ENCODE measurements around the gene CCDC177. TPM values are rescaled to one million over a fixed set of nuclear protein-coding genes. Genes with fewer than 3 reads are reported as not detected.

Gene CCDC177
- total and polyA plus RNA-seq, 2 experiments from 2014 or later = not detected

DNA sequence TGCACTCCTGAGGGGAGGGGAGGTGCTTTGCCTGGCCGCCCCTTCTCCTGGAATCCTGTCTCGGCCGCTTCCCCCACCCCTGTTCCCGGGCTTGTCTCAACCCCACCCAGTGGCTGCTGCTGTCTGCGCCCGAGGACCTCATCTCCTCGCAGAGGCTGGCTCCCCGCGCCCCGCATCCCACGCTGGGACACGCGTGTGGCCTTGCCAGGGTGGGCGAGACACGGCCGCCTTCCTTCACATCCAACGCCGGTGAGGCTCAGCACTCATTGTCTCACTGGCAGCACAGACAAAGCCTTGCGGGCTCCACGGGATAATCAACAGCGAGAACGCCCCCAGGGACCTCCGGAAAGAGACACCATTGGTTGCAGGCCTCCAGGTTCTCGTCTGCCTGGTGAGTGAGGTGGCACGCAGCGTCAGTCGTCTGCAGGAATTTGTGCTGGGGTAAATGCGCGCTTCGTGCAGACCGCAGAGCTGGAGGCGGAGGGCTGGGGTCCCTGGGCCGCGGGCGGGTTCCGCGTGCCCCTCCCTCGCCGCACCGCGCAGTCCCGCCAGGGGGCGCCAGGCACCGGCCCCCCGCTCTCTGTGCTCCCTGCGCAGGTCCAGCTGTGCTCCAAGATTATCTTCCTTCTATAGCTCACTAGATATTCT is 26.8 kb downstream of the CCDC177 start:
- Histone ChIP-seq H3K79me2 (ENCODE audit: insufficient read depth) (no peaks in the 10 kb centered on the region), H3K4me1 (ENCODE audit: insufficient read depth) (no peaks in the 10 kb centered on the region), H3K9me3 (ENCODE audit: low read depth) (no peaks in the 10 kb centered on the region), H3K9me2 (ENCODE audit: insufficient read depth) (no peaks in the 10 kb centered on the region), H3K27ac (no peak overlapping the region), H3F3A (ENCODE audit: insufficient read depth) (no peaks in the 10 kb centered on the region), H3K9ac (no peak overlapping the region), H2AFZ (no peak overlapping the region), H3K4me2 (ENCODE audit: unreplicated experiment) (peak overlapping the region; percentile 31), H3K27me3 (replicated peaks; ENCODE audit: insufficient read depth) (peaks cover 18% of the 10 kb centered on the region), H4K20me1 (ENCODE audit: insufficient read depth) (no peaks in the 10 kb centered on the region), H3K4me3 (no peak overlapping the region), H3K36me3 (ENCODE audit: low read depth) (no peaks in the 10 kb centered on the region)
- TF ChIP-seq EZH2phosphoT487 (IDR thresholded peaks at IDR 0.05; ENCODE audit: insufficient read depth, low read depth) (no peak), EZH2 (IDR thresholded peaks at IDR 0.05; ENCODE audit: insufficient read depth, poor library complexity, severe bottlenecking) (no peak)
- in situ Hi-C loops (cut with MboI) = no loop called here
- WGBS, 2 experiments (ENCODE audit: low coverage in 1 of 2, low lambda C conversion rate in 2 of 2, missing lambda C conversion rate in 2 of 2) = 10 to 13% methylated on average over 42 to 43 of the region's 46 CpGs
- peak; percentile 33 for DNase-seq

DNA sequence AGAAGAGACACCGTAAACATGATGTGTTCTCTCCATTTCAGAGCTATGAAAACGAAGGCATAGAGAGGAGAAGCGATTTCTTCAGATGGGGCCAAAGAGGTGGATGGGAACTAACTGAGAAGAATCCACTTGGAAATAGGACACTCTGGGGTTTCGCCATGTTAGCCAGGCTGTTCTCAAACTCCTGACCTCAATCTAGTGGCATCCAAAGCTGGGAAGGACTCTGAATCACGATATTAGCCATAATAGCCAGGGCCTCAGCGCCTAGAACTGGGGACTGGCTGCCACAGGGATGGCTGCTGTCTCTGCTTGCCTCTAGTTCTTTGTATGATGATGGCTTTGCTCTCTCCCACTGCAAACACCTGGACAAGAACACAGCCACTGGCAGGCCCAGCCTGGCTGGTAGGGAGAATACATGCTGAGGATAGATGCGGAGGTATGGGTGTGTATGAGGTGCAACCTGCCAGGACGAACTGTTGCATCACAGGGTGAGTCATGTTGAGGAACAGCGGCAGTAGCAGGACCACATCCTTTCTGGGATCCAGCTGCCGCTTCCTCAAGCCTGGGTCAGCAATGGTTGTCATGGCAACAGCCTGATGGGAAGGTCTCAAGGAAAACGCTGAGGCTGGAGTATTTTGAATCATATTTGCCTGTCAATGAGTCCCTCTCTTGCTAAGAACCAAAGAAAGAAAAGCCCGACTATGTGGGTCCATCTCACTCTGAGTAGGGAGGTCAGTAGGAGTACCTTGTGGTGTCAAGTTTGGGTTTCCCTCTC is 31.1 kb downstream of the CCDC177 start:
- Histone ChIP-seq H3F3A (ENCODE audit: insufficient read depth) (no peaks in the 10 kb centered on the region), H4K20me1 (ENCODE audit: insufficient read depth) (no peaks in the 10 kb centered on the region), H3K4me2 (ENCODE audit: unreplicated experiment) (no peak overlapping the region), H2AFZ (no peak overlapping the region), H3K9me3 (ENCODE audit: low read depth) (no peaks in the 10 kb centered on the region), H3K79me2 (ENCODE audit: insufficient read depth) (no peaks in the 10 kb centered on the region), H3K9ac (no peak overlapping the region), H3K27ac (no peak overlapping the region), H3K27me3 (replicated peaks; ENCODE audit: insufficient read depth) (peaks cover 3% of the 10 kb centered on the region; the same call in 1 of the 2 replicates), H3K4me1 (ENCODE audit: insufficient read depth) (no peaks in the 10 kb centered on the region), H3K4me3 (no peak overlapping the region), H3K9me2 (ENCODE audit: insufficient read depth) (no peaks in the 10 kb centered on the region), H3K36me3 (ENCODE audit: low read depth) (no peaks in the 10 kb centered on the region)
- TF ChIP-seq EZH2phosphoT487 (IDR thresholded peaks at IDR 0.05; ENCODE audit: insufficient read depth, low read depth) (no peak), EZH2 (IDR thresholded peaks at IDR 0.05; ENCODE audit: insufficient read depth, poor library complexity, severe bottlenecking) (no peak)
- peak; percentile 86 for DNase-seq
- in situ Hi-C loops (cut with MboI) = no loop called here
- 40 to 44% methylated on average over 12 of the region's 12 CpGs for WGBS, 2 experiments (ENCODE audit: low coverage in 1 of 2, low lambda C conversion rate in 2 of 2, missing lambda C conversion rate in 2 of 2)

DNA sequence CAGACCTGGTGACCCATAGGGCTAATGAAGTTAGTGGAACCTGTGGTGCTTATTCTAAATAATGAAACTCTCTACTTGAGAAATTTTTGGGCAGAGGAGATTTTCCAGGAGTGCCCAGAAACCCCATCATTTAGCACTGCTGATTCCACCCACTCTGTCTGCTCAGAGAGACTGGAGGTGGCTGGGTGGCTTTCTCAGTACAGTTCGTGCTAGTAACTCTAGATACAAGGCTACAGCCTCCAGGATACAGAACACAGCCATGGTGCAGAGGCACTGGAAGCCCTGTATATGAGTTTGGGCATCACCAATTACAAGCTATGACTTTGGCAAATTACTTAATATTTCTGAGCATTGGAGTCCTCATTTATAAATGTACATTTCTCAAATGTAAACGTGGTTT is 32.4 kb downstream of the CCDC177 start:
- in situ Hi-C loops (cut with MboI) = no loop called here
- no peak for DNase-seq

DNA sequence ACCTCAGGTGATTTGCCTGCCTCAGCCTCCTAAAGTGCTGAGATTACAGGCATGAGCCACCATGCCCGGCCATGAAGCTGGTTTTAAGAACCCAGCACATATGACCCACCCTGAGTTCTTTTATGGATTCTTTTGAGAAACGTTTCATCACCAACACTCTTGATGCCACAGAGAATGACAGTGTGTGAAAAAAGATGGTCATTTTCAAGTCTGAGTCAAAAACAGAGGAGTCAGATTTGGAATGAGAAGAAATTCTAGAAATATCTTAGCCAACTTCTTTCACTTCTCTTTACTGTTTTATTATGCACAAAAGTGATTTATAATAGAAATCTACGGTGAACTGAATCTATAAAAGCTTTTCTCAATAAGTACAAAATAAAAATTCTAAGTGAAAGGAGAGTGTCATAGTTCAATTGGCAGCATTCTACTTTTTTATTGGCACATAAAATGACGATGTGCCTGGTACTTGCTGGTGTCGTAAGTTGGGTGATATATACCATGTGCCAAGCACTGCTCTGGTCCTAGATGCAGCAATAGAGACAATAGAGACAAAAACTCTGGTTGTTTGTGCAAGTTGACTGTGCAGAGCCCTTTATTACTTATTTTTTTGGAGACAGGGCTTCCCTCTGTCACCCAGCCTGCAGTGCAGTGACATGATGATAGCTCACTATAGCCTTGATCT is 33.9 kb downstream of the CCDC177 start:
- TF ChIP-seq EZH2phosphoT487 (IDR thresholded peaks at IDR 0.05; ENCODE audit: insufficient read depth, low read depth) (no peak), EZH2 (IDR thresholded peaks at IDR 0.05; ENCODE audit: insufficient read depth, poor library complexity, severe bottlenecking) (no peak)
- H3K36me3 ChIP-seq (ENCODE audit: low read depth) = no peaks in the 10 kb centered on the region
- H3K9me2 ChIP-seq (ENCODE audit: insufficient read depth) = no peaks in the 10 kb centered on the region
- H3K27me3 ChIP-seq (replicated peaks; ENCODE audit: insufficient read depth) = peaks cover 5% of the 10 kb centered on the region; the same call in 1 of the 2 replicates
- no peak for DNase-seq
- H2AFZ ChIP-seq = no peak overlapping the region
- no peaks in the 10 kb centered on the region for H4K20me1 ChIP-seq (ENCODE audit: insufficient read depth)
- no peak overlapping the region for H3K27ac ChIP-seq
- no peaks in the 10 kb centered on the region for H3F3A ChIP-seq (ENCODE audit: insufficient read depth)
- no peaks in the 10 kb centered on the region for H3K9me3 ChIP-seq (ENCODE audit: low read depth)
- H3K4me3 ChIP-seq = no peak overlapping the region
- in situ Hi-C loops (cut with MboI) = no loop called here
- H3K9ac ChIP-seq = no peak overlapping the region
- H3K4me2 ChIP-seq (ENCODE audit: unreplicated experiment) = no peak overlapping the region
- no peaks in the 10 kb centered on the region for H3K79me2 ChIP-seq (ENCODE audit: insufficient read depth)
- WGBS, 2 experiments (ENCODE audit: low coverage in 1 of 2, low lambda C conversion rate in 2 of 2, missing lambda C conversion rate in 2 of 2) = 37 to 42% methylated on average over 5 of the region's 5 CpGs
- H3K4me1 ChIP-seq (ENCODE audit: insufficient read depth) = no peaks in the 10 kb centered on the region

More for the DNA sequence above, 32.4 kb downstream of the CCDC177 start:
- Histone ChIP-seq H3K27ac (no peak overlapping the region), H3K4me2 (ENCODE audit: unreplicated experiment) (no peak overlapping the region), H3K4me3 (no peak overlapping the region), H3K27me3 (replicated peaks; ENCODE audit: insufficient read depth) (no peaks in the 10 kb centered on the region; the same call in 1 of the 2 replicates), H2AFZ (no peak overlapping the region), H3K4me1 (ENCODE audit: insufficient read depth) (no peaks in the 10 kb centered on the region), H3K9me2 (ENCODE audit: insufficient read depth) (no peaks in the 10 kb centered on the region), H3K79me2 (ENCODE audit: insufficient read depth) (no peaks in the 10 kb centered on the region), H4K20me1 (ENCODE audit: insufficient read depth) (no peaks in the 10 kb centered on the region), H3K36me3 (ENCODE audit: low read depth) (no peaks in the 10 kb centered on the region), H3K9ac (no peak overlapping the region), H3F3A (ENCODE audit: insufficient read depth) (no peaks in the 10 kb centered on the region), H3K9me3 (ENCODE audit: low read depth) (no peaks in the 10 kb centered on the region)
- WGBS, 2 experiments (ENCODE audit: low coverage in 1 of 2, low lambda C conversion rate in 2 of 2, missing lambda C conversion rate in 2 of 2) = 37 to 44% methylated on average over 2 of the region's 2 CpGs
- TF ChIP-seq EZH2phosphoT487 (IDR thresholded peaks at IDR 0.05; ENCODE audit: insufficient read depth, low read depth) = no peak
- no peak for TF ChIP-seq EZH2 (IDR thresholded peaks at IDR 0.05; ENCODE audit: insufficient read depth, poor library complexity, severe bottlenecking)
